ENCODE results near the gene MRM2.

Gene MRM2

GRCh38 chr7:2212906-2213305 is 29.1 kb downstream of the MRM2 start:
- TF ChIP-seq EZH2 (IDR thresholded peaks at IDR 0.05) (no peak), POLR2AphosphoS5 (IDR thresholded peaks at IDR 0.05; ENCODE audit: borderline replicate concordance, low read depth, low read length) (no peak), FOXP2 (optimal IDR thresholded peaks at IDR 0.05; ENCODE audit: control extremely low read depth, extremely low read length, insufficient read depth) (no peak)
- Histone ChIP-seq H3K9ac (ENCODE audit: insufficient read length) (no peak overlapping the region), H3K27ac (no peak overlapping the region), H3K36me3 (ENCODE audit: insufficient read depth, low read length) (peaks cover 58% of the 10 kb centered on the region; the same call in 1 of the 2 replicates), H3K9me3 (ENCODE audit: low read depth, low read length) (no peaks in the 10 kb centered on the region), H3K4me3 (no peak overlapping the region)
- no peak for DNase-seq (ENCODE audit: low read depth, low spot score)

DNA sequence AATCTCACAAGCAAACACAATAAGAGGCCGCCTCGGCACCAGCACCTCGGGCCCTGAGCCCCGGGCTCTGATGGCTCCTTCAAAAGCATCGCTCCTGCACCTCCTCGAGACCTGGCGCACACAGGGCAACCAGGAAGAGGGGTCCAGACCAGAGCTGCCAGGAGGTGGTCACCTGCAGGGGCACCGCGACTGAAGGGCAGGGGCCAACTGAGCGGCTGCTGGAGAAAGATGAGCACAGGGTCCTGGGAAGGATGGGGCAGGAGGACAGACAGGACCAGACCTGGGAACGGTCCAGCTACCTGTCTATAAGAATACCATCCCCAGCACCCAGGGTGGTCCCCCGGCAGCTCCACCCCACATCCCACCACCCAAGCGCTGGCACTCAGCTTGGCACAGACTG is 30.1 kb downstream of the MRM2 start:
- no peaks in the 10 kb centered on the region for H3K9me3 ChIP-seq (ENCODE audit: low read depth, low read length)
- H3K9ac ChIP-seq (ENCODE audit: insufficient read length) = no peak overlapping the region
- H3K4me3 ChIP-seq = no peak overlapping the region
- no peak overlapping the region for H3K27ac ChIP-seq
- peaks cover 55% of the 10 kb centered on the region for H3K36me3 ChIP-seq (ENCODE audit: insufficient read depth, low read length)
- no peak for DNase-seq (ENCODE audit: low read depth, low spot score)
- TF ChIP-seq FOXP2 (optimal IDR thresholded peaks at IDR 0.05; ENCODE audit: control extremely low read depth, extremely low read length, insufficient read depth) (no peak), EZH2 (IDR thresholded peaks at IDR 0.05) (no peak), POLR2AphosphoS5 (IDR thresholded peaks at IDR 0.05; ENCODE audit: borderline replicate concordance, low read depth, low read length) (no peak)

DNA sequence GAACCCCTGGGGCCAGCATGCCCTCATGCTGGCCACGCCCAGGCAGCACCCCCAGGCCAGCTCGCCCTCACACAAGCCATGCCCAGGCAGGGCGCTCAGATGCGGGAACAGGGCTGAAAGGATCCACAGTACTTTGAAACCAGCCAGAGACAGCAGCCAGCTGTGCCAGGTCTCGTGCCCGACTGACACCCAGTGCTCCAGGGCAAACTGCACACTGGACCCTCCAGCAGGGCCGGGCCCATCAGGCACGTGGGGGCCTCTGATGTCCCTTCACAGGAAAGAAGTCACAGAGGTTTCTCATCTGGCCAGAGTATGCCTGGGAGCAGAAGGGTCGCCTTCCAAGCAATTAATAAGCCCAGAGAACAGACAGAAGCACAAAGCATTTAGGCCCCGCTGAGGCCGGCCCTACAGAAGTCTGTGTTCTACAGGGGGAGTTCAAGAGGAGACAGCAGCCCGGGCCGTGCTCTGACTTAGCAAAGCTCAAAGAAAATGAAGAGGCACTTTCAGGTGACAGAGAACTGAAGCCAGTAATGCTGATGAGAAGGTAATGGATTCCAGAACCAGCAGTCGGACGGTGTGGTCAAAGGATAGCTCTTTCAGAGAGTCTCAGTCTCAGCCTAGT is 30.6 kb downstream of the MRM2 start:
- peaks cover 49% of the 10 kb centered on the region for H3K36me3 ChIP-seq (ENCODE audit: insufficient read depth, low read length)

GRCh38 chr7:2210551-2211258 is 31.3 kb downstream of the MRM2 start:
- H3K36me3 ChIP-seq (ENCODE audit: insufficient read depth, low read length) = peaks cover 42% of the 10 kb centered on the region
- H3K4me3 ChIP-seq = no peak overlapping the region
- no peak overlapping the region for H3K9ac ChIP-seq (ENCODE audit: insufficient read length)
- H3K9me3 ChIP-seq (ENCODE audit: low read depth, low read length) = no peaks in the 10 kb centered on the region
- no peak overlapping the region for H3K27ac ChIP-seq
- TF ChIP-seq FOXP2 (optimal IDR thresholded peaks at IDR 0.05; ENCODE audit: control extremely low read depth, extremely low read length, insufficient read depth) = no peak
- no peak for TF ChIP-seq POLR2AphosphoS5 (IDR thresholded peaks at IDR 0.05; ENCODE audit: borderline replicate concordance, low read depth, low read length)
- no peak for TF ChIP-seq EZH2 (IDR thresholded peaks at IDR 0.05)
- DNase-seq (ENCODE audit: low read depth, low spot score) = no peak

More for the DNA sequence above, 30.6 kb downstream of the MRM2 start:
- no peak overlapping the region for H3K4me3 ChIP-seq
- no peak overlapping the region for H3K9ac ChIP-seq (ENCODE audit: insufficient read length)
- H3K27ac ChIP-seq = no peak overlapping the region
- no peaks in the 10 kb centered on the region for H3K9me3 ChIP-seq (ENCODE audit: low read depth, low read length)
- no peak for DNase-seq (ENCODE audit: low read depth, low spot score)
- no peak for TF ChIP-seq EZH2 (IDR thresholded peaks at IDR 0.05)
- TF ChIP-seq FOXP2 (optimal IDR thresholded peaks at IDR 0.05; ENCODE audit: control extremely low read depth, extremely low read length, insufficient read depth) = no peak
- no peak for TF ChIP-seq POLR2AphosphoS5 (IDR thresholded peaks at IDR 0.05; ENCODE audit: borderline replicate concordance, low read depth, low read length)

DNA sequence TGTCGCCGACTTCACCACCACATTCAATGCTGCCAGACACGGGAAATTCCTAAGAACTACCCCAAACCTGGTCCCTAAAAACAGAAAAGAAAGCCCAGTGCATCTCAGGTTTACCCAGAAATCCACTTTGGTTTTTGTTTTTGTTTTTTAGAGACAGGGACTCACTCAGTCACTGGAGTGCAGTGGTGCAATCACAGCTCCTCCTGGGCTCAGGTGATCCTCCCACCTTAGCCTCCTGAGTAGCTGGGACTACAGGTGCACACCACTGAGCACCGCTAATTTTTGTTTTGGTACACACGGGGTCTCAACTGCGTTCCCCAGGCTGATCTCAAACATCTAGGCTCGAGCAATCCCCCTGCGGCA is 32.1 kb downstream of the MRM2 start:
- H3K36me3 ChIP-seq (ENCODE audit: insufficient read depth, low read length) = peaks cover 38% of the 10 kb centered on the region
- no peak for TF ChIP-seq EZH2 (IDR thresholded peaks at IDR 0.05)
- TF ChIP-seq FOXP2 (optimal IDR thresholded peaks at IDR 0.05; ENCODE audit: control extremely low read depth, extremely low read length, insufficient read depth) = no peak
- no peak for TF ChIP-seq POLR2AphosphoS5 (IDR thresholded peaks at IDR 0.05; ENCODE audit: borderline replicate concordance, low read depth, low read length)

GRCh38 chr7:2209146-2209960 is 32.7 kb downstream of the MRM2 start:
- Histone ChIP-seq H3K9me3 (ENCODE audit: low read depth, low read length) (no peaks in the 10 kb centered on the region), H3K4me3 (no peak overlapping the region), H3K36me3 (ENCODE audit: insufficient read depth, low read length) (peaks cover 34% of the 10 kb centered on the region), H3K9ac (ENCODE audit: insufficient read length) (no peak overlapping the region), H3K27ac (no peak overlapping the region)
- DNase-seq (ENCODE audit: low read depth, low spot score) = no peak
- TF ChIP-seq POLR2AphosphoS5 (IDR thresholded peaks at IDR 0.05; ENCODE audit: borderline replicate concordance, low read depth, low read length) (no peak), FOXP2 (optimal IDR thresholded peaks at IDR 0.05; ENCODE audit: control extremely low read depth, extremely low read length, insufficient read depth) (no peak), EZH2 (IDR thresholded peaks at IDR 0.05) (no peak)

More for the DNA sequence above, 32.1 kb downstream of the MRM2 start:
- no peak overlapping the region for H3K4me3 ChIP-seq
- H3K27ac ChIP-seq = no peak overlapping the region
- DNase-seq (ENCODE audit: low read depth, low spot score) = no peak
- H3K9ac ChIP-seq (ENCODE audit: insufficient read length) = no peak overlapping the region
- H3K9me3 ChIP-seq (ENCODE audit: low read depth, low read length) = no peaks in the 10 kb centered on the region

- H3K9ac ChIP-seq (ENCODE audit: insufficient read length) = no peak overlapping the region
- TF ChIP-seq FOXP2 (optimal IDR thresholded peaks at IDR 0.05; ENCODE audit: control extremely low read depth, extremely low read length, insufficient read depth) (no peak), EZH2 (IDR thresholded peaks at IDR 0.05) (no peak), POLR2AphosphoS5 (IDR thresholded peaks at IDR 0.05; ENCODE audit: borderline replicate concordance, low read depth, low read length) (no peak)
- peaks cover 31% of the 10 kb centered on the region for H3K36me3 ChIP-seq (ENCODE audit: insufficient read depth, low read length)
- no peak for DNase-seq (ENCODE audit: low read depth, low spot score)
- H3K9me3 ChIP-seq (ENCODE audit: low read depth, low read length) = no peaks in the 10 kb centered on the region
- no peak overlapping the region for H3K4me3 ChIP-seq
- no peak overlapping the region for H3K27ac ChIP-seq
These were observed 33.3 kb downstream of the MRM2 start for GRCh38 chr7:2208712-2209111.

Data from SK-N-MC (cell line).